DMS 273 (cell line): Measurements from ENCODE around the gene COMMD8.

ENCODE experiments used
- DNase-seq: peaks from one replicate; lab custom pipeline; 2025; ENCODE audit not compliant: unreplicated experiment; lab: John Stamatoyannopoulos, UW

The COMMD8 gene

GRCh38 chr4:47473141-47473750, 9.7 kb upstream of the COMMD8 start:
- DNase-seq: no peak

GRCh38 chr4:47471591-47471990, 8.1 kb upstream of the COMMD8 start:
- no peak for DNase-seq

GRCh38 chr4:47471064-47471463, 7.6 kb upstream of the COMMD8 start:
- DNase-seq: no peak

GRCh38 chr4:47469951-47470350, 6.4 kb upstream of the COMMD8 start:
- DNase-seq: no peak

GRCh38 chr4:47468706-47469365, 5.3 kb upstream of the COMMD8 start:
- no peak for DNase-seq

GRCh38 chr4:47466056-47466785, 2.7 kb upstream of the COMMD8 start:
- no peak for DNase-seq

GRCh38 chr4:47465004-47465403, 1.5 kb upstream of the COMMD8 start:
- no peak for DNase-seq

- peak; percentile 27 for DNase-seq
Observed at GRCh38 chr4:47462799-47463234, 685 bp downstream of the COMMD8 start.

GRCh38 chr4:47451657-47452056, 11.8 kb downstream of the COMMD8 start:
- DNase-seq: no peak

GRCh38 chr4:47444031-47444430, 19.5 kb downstream of the COMMD8 start:
- no peak for DNase-seq

GRCh38 chr4:47442980-47443379, 20.5 kb downstream of the COMMD8 start:
- DNase-seq: no peak

GRCh38 chr4:47434931-47435330, 28.6 kb downstream of the COMMD8 start:
- no peak for DNase-seq

GRCh38 chr4:47432749-47433148, 30.8 kb downstream of the COMMD8 start:
- DNase-seq: no peak

GRCh38 chr4:47427935-47428334, 35.6 kb downstream of the COMMD8 start:
- no peak for DNase-seq

GRCh38 chr4:47425628-47426027, 37.9 kb downstream of the COMMD8 start:
- no peak for DNase-seq

- DNase-seq: no peak
Observed at GRCh38 chr4:47419296-47419695, 44.2 kb downstream of the COMMD8 start.

GRCh38 chr4:47418147-47418546, 45.4 kb downstream of the COMMD8 start:
- no peak for DNase-seq

- DNase-seq: no peak
Observed at GRCh38 chr4:47415719-47416118, 47.8 kb downstream of the COMMD8 start.

- no peak for DNase-seq
Observed at GRCh38 chr4:47413521-47413920, 50.0 kb downstream of the COMMD8 start.

GRCh38 chr4:47410271-47410670, 53.2 kb downstream of the COMMD8 start:
- no peak for DNase-seq

- no peak for DNase-seq
Observed at GRCh38 chr4:47406408-47406807, 57.1 kb downstream of the COMMD8 start.
